ENCODE data around the gene MRPS6. TPM values are rescaled to one million over a fixed set of nuclear protein-coding genes. Genes with fewer than 3 reads are reported as not detected.

The MRPS6 gene
- total and polyA plus RNA-seq, 10 donors = 18.7 to 74.9 (median 37.7) TPM

DNA sequence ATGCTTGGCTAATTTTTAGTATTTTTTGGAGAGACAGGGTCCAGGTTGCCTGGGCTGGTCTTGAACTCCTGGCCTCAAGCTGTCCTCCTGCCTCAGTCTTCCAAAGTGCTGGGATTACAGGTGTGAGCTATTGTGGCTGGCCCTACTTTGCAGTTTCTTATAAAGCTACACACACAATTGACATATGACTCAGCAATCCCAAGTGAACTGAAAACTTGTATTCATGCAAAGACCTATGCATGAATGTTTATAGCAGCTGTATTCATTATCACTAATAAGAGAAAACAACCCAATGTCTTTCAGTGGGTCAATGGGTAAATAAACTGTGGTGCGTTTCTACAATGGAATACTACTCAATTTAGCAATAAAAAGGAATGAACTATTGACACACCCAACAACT is 103.1 kb downstream of the MRPS6 start:
- TF ChIP-seq POLR2AphosphoS5 (IDR thresholded peaks at IDR 0.05) (no peak), POLR2A (IDR thresholded peaks at IDR 0.05) (no peak)
- TF ChIP-seq, protein P1, sequence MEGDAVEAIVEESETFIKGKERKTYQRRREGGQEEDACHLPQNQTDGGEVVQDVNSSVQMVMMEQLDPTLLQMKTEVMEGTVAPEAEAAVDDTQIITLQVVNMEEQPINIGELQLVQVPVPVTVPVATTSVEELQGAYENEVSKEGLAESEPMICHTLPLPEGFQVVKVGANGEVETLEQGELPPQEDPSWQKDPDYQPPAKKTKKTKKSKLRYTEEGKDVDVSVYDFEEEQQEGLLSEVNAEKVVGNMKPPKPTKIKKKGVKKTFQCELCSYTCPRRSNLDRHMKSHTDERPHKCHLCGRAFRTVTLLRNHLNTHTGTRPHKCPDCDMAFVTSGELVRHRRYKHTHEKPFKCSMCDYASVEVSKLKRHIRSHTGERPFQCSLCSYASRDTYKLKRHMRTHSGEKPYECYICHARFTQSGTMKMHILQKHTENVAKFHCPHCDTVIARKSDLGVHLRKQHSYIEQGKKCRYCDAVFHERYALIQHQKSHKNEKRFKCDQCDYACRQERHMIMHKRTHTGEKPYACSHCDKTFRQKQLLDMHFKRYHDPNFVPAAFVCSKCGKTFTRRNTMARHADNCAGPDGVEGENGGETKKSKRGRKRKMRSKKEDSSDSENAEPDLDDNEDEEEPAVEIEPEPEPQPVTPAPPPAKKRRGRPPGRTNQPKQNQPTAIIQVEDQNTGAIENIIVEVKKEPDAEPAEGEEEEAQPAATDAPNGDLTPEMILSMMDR (IDR thresholded peaks at IDR 0.05 in 8 of 11, conservative IDR thresholded peaks at IDR 0.05 in 3 of 11) = no peak
- 87 to 93% (median 91%) methylated on average over 1 of the region's 1 CpG for WGBS, 5 donors
- Histone ChIP-seq H3K27me3 (replicated peaks in 1 of 7) (no peaks in the 10 kb centered on the region), H3K36me3 (no peaks in the 10 kb centered on the region), H3K4me1 (peaks cover 0 to 4% (median 0%) of the 10 kb centered on the region in 6 donors), H3K9me3 (peaks cover 0 to 54% (median 37%) of the 10 kb centered on the region in 8 donors), H3K27ac (no peak overlapping the region), H3K4me3 (no peak overlapping the region)
- intact Hi-C loops (cut with DNase I; ENCODE audit: low total_unique reads) = no loop called here
- no peak for DNase-seq

DNA sequence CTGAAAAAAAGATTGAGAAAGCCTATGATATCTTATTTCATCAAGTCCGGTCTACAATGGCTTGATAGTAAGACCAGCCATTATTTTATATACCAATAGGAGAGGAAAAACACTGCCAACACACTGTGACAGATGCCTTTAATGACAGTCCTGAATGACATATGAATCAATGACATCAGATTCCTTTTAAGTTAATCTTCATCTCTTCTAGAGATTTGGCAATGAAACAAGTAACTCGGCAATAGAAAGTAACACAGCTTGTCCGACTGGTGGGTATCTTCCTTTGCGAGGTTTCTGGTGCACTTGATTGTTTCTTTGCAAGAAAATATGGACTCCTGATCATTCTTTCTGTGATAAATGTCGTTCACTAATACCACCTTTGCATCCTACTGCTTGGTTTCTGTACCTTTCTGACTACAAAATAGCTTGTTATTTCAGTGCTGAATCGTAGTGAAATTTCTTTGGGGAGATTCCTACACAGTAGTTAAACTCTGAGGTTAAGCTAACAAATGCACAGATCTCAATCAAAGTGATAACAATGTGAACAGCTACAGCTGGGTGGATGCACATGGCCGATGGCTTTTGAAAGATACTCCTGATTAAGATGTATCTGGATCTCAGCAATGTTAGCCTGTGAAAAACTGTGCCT is 104.7 kb downstream of the MRPS6 start:
- Histone ChIP-seq H3K9me3 (peaks cover 0 to 38% (median 21%) of the 10 kb centered on the region in 8 donors), H3K27me3 (replicated peaks in 1 of 7) (no peaks in the 10 kb centered on the region), H3K4me3 (no peak overlapping the region), H3K36me3 (no peaks in the 10 kb centered on the region), H3K4me1 (peaks cover 0 to 5% (median 0%) of the 10 kb centered on the region in 6 donors), H3K27ac (no peak overlapping the region)
- 72 to 85% (median 83%) methylated on average over 7 of the region's 7 CpGs for WGBS, 5 donors
- intact Hi-C loops (cut with DNase I; ENCODE audit: low total_unique reads) = no loop called here
- no peak for TF ChIP-seq POLR2AphosphoS5 (IDR thresholded peaks at IDR 0.05)
- no peak for TF ChIP-seq POLR2A (IDR thresholded peaks at IDR 0.05)
- TF ChIP-seq, protein P1 (IDR thresholded peaks at IDR 0.05 in 8 of 11, conservative IDR thresholded peaks at IDR 0.05 in 3 of 11) = no peak
- no peak for DNase-seq

DNA sequence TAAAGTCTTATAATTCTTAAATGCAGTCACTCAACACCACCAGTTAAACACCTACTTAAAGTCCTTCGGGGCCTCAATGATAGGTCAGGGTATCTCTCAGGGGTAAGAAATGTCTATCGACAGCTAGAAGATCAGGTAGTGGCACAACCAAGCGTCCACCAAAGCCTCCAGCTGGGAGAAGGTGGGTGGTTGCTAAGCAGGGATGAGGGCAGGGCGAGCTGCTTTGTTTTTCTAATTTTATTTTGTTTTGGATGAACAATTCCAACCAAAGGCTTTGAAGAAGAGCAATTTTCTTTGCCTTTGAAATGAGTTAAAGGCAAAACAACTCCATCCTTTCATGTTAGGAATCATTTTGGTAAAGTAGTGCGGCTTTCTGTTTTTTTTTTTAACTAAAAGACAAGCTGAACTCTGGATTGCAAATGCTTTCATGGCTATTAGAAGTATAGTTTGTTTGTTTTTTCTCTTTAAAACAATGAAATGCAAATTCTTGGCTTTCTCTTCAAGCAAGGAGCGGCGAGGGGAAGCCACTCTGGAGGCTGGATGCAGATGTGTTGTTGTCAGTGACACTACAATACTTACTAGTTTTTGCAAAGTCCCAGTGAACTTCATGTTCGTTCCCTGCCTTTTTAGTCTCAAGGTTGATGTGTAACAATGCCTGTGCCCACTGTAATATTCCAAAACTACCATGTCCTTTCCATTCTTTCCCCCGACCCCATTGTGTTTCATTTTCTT is 106.0 kb downstream of the MRPS6 start:
- H3K27ac ChIP-seq = no peak overlapping the region
- H3K4me3 ChIP-seq = no peak overlapping the region
- H3K4me1 ChIP-seq = peaks cover 0 to 5% (median 0%) of the 10 kb centered on the region in 6 donors
- H3K9me3 ChIP-seq = peaks cover 0 to 25% (median 8%) of the 10 kb centered on the region in 8 donors
- TF ChIP-seq POLR2AphosphoS5 (IDR thresholded peaks at IDR 0.05) (no peak), POLR2A (IDR thresholded peaks at IDR 0.05) (no peak)
- TF ChIP-seq, protein P1 (IDR thresholded peaks at IDR 0.05 in 8 of 11, conservative IDR thresholded peaks at IDR 0.05 in 3 of 11) = no peak
- WGBS, 5 donors = 82 to 90% (median 83%) methylated on average over 9 of the region's 9 CpGs
- intact Hi-C loops (cut with DNase I; ENCODE audit: low total_unique reads) = no loop called here
- H3K36me3 ChIP-seq = no peaks in the 10 kb centered on the region
- no peak for DNase-seq
- no peaks in the 10 kb centered on the region for H3K27me3 ChIP-seq (replicated peaks in 1 of 7)

DNA sequence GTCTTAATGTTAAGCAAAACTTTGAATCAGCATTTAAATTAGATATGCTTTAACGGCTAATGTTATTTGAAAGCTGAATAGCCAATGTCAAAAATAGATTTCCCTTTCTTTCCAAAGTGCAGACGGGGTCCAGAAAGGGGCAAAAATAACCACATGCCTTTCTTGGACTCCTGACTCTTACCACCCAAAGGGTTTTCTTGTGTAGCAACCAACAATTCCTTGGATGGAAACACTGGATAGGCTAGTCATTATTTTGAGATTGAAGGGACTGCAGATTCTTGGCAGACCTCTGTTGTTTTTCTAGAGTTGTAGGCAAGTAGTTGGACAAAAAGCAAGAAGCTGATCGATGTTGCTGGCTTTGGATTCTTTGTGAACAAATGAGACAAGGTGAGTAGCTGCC is 107.0 kb downstream of the MRPS6 start:
- peaks cover 0 to 5% (median 0%) of the 10 kb centered on the region in 6 donors for H3K4me1 ChIP-seq
- TF ChIP-seq POLR2A (IDR thresholded peaks at IDR 0.05) (no peak), POLR2AphosphoS5 (IDR thresholded peaks at IDR 0.05) (no peak)
- TF ChIP-seq, protein P1 (IDR thresholded peaks at IDR 0.05 in 8 of 11, conservative IDR thresholded peaks at IDR 0.05 in 3 of 11) = no peak
- DNase-seq = no peak
- peak overlapping the region in 2 of 8 donors; percentile 1 to 30 for H3K4me3 ChIP-seq
- peaks cover 0 to 16% (median 0%) of the 10 kb centered on the region in 8 donors for H3K9me3 ChIP-seq
- no peaks in the 10 kb centered on the region for H3K27me3 ChIP-seq (replicated peaks in 1 of 7)
- no peaks in the 10 kb centered on the region for H3K36me3 ChIP-seq
- H3K27ac ChIP-seq = peak overlapping the region in 5 of 8 donors; percentile 38 to 66 (median 51)
- 61 to 76% (median 67%) methylated on average over 3 of the region's 3 CpGs for WGBS, 5 donors
- intact Hi-C loops (cut with DNase I; ENCODE audit: low total_unique reads) = no loop called here

Measured in spleen (tissue), 11 donors.